ENCODE results near the gene CCDC24. TPM values are rescaled to one million over a fixed set of nuclear protein-coding genes. Genes with fewer than 3 reads are reported as not detected.

The CCDC24 gene
- total RNA-seq, 1 experiment from 2014 or later, result 11.8 TPM

- no peak overlapping the region for H3K56ac ChIP-seq (ENCODE audit: insufficient read length, low read depth, low read length)
- no peaks in the 10 kb centered on the region for H3K4me1 ChIP-seq (ENCODE audit: insufficient read depth, low read length)
- no peak for TF ChIP-seq CTCF (conservative IDR thresholded peaks at IDR 0.05)
- no peak overlapping the region for H3T11ph ChIP-seq (ENCODE audit: low read length)
- no peak overlapping the region for H3K4ac ChIP-seq (ENCODE audit: low read depth, low read length)
- no peak overlapping the region for H4K5ac ChIP-seq (ENCODE audit: insufficient read length, low read depth, low read length)
- H2AK5ac ChIP-seq (ENCODE audit: insufficient read length, low read length), result no peak overlapping the region
- peaks cover 6 to 10% of the 10 kb centered on the region in 2 experiments for H3K4me1 Mint-ChIP-seq
- no peak overlapping the region for H2BK120ac ChIP-seq (ENCODE audit: low read depth, low read length, poor library complexity, severe bottlenecking)
- H3K23ac ChIP-seq (ENCODE audit: insufficient read length, low read depth, low read length), result no peak overlapping the region
- H3K18ac ChIP-seq (ENCODE audit: insufficient read length, low read depth, low read length), result no peak overlapping the region
- no peaks in the 10 kb centered on the region for H3K27me3 ChIP-seq (ENCODE audit: insufficient read depth, low read length)
- H3K9me3 Mint-ChIP-seq, result no peaks in the 10 kb centered on the region
- H2BK20ac ChIP-seq (ENCODE audit: low read depth, low read length, poor library complexity, severe bottlenecking), result no peak overlapping the region
- H2AFZ ChIP-seq (ENCODE audit: low read length), result no peak overlapping the region
- H3K14ac ChIP-seq (ENCODE audit: insufficient read depth, low read length), result no peak overlapping the region
- H2BK12ac ChIP-seq (ENCODE audit: insufficient read length, low read depth, low read length), result no peak overlapping the region
- H3K4me3 Mint-ChIP-seq, result no peak overlapping the region
- no peak overlapping the region for H3K27ac ChIP-seq (ENCODE audit: insufficient read length, low read depth, low read length)
- no peak overlapping the region for H3K4me2 ChIP-seq (ENCODE audit: insufficient read depth, insufficient read length, low read length)
- H3K27ac Mint-ChIP-seq, result peak overlapping the region in 2 of 3 experiments; percentile 21 to 60; a peak in 2 of 7 replicates
- H3K9me3 ChIP-seq (ENCODE audit: control insufficient read depth, low read depth, low read length), result no peaks in the 10 kb centered on the region
- H4K91ac ChIP-seq (ENCODE audit: insufficient read length, low read depth, low read length), result no peak overlapping the region
- no peak for DNase-seq
- no peaks in the 10 kb centered on the region for H3K23me2 ChIP-seq (ENCODE audit: insufficient read length, low read depth, low read length, poor library complexity, severe bottlenecking)
- WGBS (ENCODE audit: extremely low coverage, insufficient read length, low lambda C conversion rate), result no CpG with 5 or more reads among the region's 3 CpGs
- no peak overlapping the region for H3K9ac ChIP-seq (ENCODE audit: extremely low read depth, insufficient read length, low read length)
- no peaks in the 10 kb centered on the region for H3K79me1 ChIP-seq (ENCODE audit: insufficient read depth, low read depth, low read length, poor library complexity, severe bottlenecking)
- H2BK15ac ChIP-seq (ENCODE audit: low read depth, low read length), result no peak overlapping the region
- no peaks in the 10 kb centered on the region for H4K20me1 ChIP-seq (ENCODE audit: control insufficient read depth, insufficient read depth, insufficient read length)
- H3K27me3 Mint-ChIP-seq (ENCODE audit: low read depth), result no peaks in the 10 kb centered on the region
- no peaks in the 10 kb centered on the region for H3K79me2 ChIP-seq (ENCODE audit: insufficient read depth, low read length)
- peaks cover 0 to 23% (median 18%) of the 10 kb centered on the region in 3 experiments; a peak in 5 of 7 replicates for H3K36me3 Mint-ChIP-seq (ENCODE audit: insufficient read depth in 1 of 3, low read depth in 3 of 3)
- no peak overlapping the region for H4K8ac ChIP-seq (replicated peaks; ENCODE audit: insufficient read length, low read depth, low read length)
- no peak overlapping the region for H2BK5ac ChIP-seq (ENCODE audit: insufficient read length, low read length)
Observed at GRCh38 chr1:43953361-43953760, 38.0 kb upstream of the CCDC24 start.

All from H9 (cell line).